Activated T-cell treated with anti-CD3 and anti-CD28 coated beads, Interleukin-2, amount 50 U/mL, for 1 hour (primary cell): ENCODE measurements around the gene CPEB3.
"Not testable (repeated sequence)": the region's sequence is repeated elsewhere in the genome, so short reads cannot be mapped to it uniquely, and the experiment has no call there.

Experiments used
- DNase-seq: peaks from one replicate; pipeline ENCODE4 v3.0.0-alpha.2; 2020

Gene CPEB3

DNA sequence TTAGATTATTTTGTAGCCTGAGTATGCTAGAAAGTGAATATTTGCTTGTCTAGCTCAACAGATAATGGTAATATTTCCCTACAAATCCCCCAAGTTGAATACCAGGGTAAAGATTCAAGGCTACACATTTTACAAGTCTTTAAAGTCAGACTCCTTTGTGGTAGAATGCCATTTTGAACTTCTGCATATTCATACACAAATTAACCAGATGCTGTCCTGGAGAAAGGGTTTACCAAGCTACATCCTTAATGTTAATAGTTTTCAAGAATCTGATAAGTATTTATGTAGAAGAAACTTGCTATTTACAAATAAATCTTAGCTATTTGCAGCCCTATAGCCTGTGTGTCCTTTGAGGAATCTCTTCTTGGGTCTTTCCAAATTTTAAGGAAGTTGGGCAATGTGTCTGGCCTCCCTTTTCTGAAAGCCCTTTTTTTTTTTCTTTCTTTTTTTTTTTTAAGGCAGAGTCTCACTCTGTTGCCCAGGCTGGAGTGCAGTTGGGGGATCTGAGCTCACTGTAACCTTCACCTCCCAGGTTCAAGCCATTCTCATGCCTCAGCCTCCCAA, 82.6 kb downstream of the CPEB3 start:
- DNase-seq, result no peak

DNA sequence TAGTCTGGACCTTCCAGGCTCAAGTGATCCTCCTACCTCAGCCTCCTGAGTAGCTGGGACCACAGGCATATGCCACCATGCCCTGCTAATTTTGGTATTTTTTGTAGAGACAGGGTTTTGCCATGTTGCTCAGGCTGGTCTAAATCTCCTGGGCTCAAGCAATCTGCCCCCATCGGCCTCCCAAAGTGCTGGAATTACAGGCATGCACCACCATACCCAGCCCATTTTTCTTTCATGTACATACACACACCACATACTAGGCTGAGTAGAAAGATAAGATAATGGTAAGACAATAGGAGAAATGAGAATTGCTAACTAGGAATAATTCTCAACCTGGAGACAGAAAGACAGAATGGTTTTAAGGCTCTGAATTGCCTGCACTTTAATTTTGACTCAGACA, 83.8 kb downstream of the CPEB3 start:
- DNase-seq, result no peak

DNA sequence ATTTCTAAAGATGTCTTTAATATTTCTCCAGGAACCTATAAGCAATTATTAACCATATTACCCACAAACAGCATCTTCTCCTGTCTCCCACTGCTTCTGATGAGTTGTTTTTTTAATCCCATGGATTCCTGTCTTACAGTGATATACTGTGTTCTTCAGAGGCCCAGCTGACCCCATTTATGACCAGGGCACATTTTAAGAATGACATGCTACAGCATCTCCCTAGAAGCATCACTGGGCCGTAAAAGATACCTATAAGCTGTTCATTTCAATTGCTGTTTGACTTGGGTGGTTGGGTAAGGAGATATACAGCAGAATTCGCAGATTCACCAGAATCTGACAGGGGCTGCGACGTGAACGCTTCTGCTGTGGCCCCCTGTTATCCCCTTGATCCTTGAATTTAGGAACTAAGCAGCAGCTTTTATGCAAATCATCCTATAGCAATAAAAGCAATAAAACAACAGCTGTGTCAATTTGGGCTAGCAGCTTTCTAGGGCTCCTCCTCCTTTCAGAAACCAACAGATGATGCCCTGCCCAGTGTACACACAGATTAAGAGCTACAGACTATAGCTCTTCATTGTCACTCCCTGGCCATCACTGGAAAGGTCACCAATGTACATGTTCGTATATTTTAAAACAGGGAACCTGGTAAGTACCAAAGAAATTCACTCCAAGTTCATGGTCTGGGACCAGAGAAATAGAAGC, 86.8 kb downstream of the CPEB3 start:
- DNase-seq, result no peak

DNA sequence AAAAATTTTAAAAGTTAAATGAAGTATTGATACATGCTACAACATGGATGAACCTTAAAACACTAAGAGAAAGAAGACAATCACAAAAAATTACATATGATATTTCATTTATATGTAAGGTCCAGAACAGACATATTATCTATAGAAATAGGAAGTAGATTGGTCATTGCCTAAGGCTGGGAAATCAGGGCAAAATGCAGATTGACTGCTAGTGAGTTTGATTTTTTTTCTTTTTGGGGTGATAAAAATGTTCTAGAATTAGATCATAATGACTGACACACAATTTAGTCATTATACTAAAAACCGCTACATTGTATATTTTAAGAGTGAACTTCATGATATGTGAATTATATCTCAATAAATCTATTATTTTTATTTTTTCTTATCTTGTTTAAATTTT, 88.3 kb downstream of the CPEB3 start:
- DNase-seq, result no peak

DNA sequence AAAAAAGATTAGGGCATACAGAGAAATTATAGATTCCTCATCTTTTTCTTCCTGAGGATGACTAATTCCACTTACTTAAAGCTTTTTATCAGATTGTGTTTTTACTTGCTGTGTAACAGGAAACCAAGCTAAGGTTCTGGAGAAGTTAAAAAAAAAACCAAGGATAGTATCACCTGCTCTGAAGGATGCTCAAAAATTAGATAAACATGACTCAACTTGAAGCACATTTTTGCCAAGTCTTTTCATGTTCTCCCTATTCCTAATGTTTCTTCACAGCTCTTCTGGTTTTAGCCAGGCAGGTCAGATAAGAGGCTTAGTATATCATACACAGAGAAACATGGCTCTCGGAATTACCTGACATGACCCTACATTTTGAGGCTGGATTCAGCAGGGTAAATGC, 90.3 kb downstream of the CPEB3 start:
- DNase-seq, result no peak

DNA sequence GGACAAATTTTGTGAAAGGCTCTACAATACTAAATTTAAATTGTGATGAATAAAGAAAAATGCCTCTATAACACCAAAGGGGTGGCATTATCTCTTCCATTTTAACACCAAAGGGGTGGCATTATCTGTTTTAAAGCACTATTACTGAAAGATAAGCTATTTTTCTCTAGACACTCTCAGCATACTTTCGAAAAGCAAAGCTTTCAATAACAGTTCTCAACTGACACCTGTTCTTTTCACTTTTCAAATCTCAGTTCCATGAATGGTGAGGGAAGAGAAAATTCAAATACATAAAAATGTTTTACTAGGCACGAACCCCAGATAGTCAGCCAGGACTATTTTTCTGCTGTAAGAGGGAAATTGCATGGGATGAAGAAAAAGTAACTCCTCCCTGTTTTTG, 103.8 kb downstream of the CPEB3 start:
- DNase-seq, result no peak

DNA sequence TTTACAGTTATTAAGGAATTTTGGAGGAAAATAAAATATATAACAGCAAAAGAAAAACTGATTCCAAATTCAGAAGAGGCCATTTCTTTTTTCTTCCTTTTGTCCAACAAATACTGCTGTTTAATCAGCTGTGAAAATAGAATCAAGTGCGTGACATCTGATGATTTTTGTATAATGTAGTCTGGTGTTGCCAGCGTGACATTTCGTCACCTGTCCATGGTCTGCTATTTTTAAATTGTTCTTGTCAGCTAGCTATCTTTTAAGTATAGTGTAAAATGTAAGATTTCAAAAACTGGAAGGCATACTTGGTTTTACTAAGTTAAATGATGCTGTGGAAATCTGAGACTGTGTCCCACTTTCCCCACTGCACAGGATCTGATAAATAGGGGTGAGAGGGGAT, 105.9 kb downstream of the CPEB3 start:
- no peak for DNase-seq

DNA sequence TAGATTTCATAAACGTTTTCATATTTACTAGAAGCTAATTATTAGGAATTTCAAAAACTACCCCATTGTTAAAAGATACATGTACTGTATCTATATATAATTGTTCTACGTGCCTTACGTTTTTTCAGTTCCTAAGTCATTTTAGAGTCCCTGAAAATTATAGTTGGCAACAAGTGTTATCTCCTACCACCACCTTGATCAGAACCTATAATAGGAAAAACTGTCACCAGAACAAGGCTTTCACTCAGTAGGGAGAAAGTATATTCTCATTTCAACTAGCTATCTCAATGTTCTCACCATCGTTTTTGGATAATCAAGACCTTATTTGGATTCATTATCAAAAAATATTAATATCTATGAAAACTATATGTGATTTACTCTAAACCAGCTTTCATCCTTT, 107.7 kb downstream of the CPEB3 start:
- no peak for DNase-seq

DNA sequence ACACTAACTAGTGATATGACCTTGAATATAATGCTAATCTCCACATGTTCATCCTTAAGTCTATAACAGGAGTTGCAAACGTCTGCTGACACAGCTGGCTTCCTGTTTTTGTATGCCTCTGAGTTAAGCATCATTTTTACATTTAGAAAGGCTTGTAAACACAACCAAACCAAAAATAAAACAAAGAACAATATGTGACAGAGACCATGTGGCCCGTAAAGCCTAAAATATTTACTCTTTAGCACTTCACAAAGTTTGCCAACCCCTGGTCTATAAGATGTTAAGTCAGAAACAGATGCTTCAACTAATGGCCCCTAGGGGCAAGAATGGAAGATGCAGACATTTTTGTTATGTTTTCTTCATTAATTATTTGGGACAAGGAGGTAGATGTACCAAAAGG, 109.3 kb downstream of the CPEB3 start:
- no peak for DNase-seq

DNA sequence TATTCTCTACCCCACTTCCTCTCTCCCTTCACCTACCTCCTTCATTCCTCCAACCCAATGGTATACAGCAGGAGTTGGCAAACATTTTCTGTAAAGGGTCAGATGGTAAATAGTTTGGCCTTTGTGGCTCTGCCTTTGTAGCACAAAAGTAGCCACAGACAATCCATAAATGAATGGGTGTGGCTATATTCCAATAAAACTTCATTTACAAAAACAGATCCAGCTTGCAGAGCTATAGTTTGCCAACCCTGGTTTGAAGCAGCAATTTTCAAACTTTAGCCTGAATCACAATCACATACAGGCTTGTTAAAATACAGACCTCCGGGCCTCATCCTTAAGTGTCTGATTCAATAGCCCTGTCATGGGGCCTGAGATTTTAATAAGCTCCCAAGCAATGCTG, 110.5 kb downstream of the CPEB3 start:
- DNase-seq, result no peak

DNA sequence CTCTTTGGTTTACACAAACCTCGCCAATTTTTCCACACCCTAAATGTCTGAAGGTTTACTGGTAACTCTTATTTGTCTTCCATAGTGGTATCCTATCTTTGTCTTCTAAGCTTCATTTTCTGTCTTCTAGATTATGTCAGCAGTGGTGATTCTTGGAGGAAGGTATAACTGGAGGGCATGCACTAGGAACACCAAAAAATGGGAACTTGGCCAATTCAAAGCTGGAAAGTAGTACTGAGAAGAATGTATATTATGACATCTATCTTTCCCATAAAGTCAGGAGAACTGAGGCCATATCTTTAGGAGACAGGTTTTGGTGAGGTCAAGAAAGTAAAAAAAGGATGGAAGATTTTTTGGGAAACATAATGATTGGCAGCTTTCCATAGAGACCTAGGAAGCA, 113.3 kb downstream of the CPEB3 start:
- no peak for DNase-seq

DNA sequence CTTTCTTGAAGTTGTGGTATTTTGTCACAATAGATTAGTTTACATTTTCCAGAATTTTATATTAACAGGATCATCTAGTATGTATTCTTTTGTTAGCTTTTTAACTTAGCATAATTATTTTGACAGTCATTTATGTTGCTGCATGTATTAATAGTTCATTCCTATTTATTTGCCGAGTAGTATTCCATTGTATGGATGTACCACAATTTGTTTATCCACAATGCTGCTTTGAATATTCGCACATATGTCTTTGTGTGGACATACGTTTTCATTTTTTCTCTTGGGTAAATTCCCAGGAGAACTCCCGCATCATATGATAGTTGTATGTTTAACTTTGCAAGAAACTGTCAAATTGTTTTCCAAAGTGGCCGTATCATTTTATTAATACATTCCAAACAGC, 115.7 kb downstream of the CPEB3 start:
- no peak for DNase-seq

DNA sequence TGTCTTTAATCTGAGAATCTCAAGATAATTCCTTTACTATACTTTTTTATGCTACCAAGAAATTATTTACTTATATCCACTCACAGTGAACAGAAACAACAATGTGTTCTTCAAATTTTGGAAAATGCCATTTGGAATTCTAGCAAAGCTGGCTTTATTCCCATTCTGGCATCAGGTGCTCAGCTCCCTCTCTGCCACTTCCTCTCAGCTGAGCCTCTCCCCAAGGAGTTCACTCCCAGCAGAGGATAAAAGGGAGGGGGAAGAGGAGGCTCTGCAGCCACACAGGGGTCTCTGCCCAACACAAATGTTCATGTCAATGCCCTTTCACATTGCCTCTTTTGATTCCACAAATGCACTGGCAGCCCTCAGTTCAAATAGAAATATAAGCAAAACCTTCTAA, 116.9 kb downstream of the CPEB3 start:
- DNase-seq, result no peak

DNA sequence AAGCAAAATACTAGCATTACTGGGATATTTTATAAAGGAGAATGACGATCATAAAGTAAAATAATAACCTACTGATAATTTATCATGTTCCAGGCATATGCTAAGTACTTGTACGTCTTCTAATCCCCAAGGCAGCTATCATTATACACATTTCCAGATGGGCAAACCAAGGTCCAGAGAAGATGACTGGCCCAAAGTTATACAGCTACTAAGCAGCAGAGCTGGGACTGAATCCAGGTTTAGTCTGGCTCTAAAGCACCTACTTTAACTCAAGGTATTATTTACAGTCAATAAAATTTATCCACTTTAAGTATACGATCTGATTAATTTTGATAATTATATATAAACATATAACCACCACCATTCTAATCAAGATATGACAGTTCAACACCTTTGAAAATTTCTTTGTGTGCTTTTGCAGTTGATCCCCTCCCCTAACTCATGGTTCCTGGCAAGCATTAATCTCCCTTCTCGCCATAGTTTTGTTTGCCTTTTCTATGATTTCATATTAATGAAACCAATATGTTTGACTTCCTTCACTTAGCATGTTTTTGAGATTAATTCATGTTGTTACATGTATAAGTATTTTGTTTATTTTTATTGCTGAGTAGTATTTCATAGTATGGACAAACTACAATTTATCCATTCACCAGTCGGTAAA, 126.7 kb downstream of the CPEB3 start:
- no peak for DNase-seq

DNA sequence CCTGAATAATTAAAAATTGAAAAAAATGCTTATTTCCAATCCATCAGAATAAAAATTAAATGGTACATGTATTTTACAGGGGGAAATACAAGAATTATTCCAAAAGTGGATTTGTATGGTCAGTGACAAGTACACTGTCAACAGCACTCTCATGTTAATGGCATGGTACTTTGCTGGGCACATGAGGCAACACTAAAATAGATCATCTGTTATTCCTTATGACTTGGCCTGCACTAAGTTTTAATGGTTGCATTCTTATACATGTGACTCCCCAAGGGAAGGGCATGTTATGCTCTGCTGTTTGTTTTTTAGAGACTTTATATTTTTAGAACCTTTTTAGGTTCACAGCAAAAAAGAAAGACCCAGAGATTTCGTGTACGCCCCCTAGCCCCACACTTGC, 128.3 kb downstream of the CPEB3 start:
- DNase-seq, result no peak

DNA sequence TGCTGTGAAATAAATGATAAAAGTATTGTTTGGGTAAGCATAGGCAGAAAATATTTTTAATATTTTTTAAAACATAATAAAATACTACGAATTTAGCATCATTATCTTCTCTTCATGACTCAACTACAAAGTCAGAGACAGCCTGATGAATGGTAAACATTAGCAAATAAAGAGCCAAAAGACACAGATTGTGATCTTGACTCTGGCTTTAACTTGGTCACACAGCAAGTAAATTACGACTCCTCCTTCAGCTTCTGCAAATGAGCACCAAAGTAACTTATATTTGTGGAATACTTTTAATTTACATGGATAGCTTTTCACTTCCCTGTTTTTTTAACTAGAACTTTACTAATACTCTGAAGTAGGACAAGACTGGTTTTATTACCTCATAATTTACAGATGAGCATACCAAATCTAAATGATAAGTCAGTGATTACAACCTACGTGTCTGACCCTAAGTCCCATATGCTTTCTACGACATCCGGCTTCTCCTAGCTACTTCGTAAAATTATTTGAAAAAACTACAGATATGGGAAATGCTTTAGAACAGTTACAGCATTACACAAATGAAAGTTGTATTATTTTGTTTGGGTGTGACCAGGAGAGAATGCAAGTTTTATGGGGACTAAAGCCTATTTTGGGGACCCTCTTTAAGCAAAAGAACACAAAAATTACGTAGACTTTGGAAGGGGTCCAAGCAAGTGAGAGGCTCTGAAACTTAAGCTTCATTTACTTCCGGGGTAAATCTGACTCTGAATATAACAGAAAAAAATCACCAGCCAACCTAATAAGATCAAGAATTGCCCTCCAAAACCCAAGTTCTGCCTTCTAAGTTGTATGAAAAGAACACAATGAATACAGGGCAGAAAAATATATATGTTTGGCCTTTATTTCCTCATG, 133.8 kb downstream of the CPEB3 start:
- no peak for DNase-seq

DNA sequence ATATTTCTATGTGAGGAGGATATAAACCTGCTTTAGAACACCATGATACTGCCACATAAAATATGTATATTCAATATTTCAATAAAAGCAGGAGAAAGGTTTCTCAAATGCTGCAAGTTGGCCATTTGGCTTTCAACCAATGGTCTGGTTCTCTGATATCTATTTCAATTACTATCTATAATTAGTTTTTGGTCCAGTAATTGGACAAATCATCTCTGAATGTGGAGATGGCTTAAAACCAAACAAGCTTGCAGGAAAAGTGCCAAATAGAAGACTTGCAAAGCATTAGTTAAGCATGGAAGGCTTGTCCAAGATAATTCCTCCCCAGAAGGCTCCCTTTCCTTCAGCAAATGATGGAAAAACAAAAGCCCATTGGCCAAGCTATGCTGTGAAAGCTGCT, 140.1 kb downstream of the CPEB3 start:
- no peak for DNase-seq

DNA sequence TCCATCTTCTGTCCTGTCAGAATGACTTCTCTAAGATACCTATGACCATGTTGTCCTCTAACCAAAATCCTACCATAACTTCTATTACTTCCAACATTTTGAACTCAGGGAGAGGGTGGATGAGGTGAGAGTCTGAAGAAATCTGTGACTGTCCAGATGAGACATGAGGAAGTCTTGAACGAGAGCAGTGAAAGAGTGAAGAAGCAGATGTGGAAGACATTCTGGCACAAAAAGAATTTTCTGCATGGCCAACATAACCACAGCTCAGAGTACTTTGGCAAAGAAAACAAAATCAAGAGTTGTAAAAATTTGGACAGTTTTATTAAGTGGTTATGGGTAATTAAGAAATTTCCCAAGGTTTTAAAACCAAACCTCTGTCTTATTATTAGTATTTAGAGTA, 141.6 kb downstream of the CPEB3 start:
- no peak for DNase-seq

DNA sequence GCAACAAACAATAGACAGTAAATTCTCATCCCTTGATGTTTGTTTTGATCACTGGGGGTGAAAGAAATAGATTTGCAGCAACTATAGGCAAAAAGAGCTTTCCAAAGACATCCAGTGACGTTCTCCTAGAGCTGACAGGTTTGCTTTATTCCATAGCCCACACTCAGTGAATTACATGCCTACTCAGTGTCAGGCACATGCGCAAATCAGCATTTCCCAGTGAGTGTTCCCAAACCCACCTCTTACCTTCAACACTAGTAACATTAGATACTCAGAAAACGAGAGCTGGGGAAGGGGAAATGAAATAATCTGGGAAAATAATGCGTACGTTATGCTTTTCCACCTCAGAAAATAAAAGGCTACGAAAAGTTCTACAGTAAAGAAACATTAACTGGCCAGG, 144.1 kb downstream of the CPEB3 start:
- DNase-seq, result no peak

DNA sequence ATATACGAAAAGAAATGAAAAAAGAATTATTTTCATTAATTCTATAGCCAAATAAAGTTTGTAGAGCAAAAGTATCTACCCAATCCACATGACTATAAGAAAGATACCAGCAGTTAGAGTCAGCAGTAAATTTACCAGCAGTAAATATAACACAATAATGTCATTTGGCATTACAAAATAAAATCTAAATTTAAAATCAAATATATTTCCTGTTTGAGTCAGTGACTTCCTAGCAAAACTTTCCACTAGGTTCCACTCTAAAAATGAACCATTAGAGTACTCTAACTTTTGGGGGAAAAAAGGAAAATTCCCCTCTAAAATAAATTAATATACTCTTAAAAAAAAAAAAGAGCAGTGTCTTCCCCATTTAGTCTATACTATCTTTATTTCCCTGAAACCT, 144.8 kb downstream of the CPEB3 start:
- DNase-seq, result no peak

DNA sequence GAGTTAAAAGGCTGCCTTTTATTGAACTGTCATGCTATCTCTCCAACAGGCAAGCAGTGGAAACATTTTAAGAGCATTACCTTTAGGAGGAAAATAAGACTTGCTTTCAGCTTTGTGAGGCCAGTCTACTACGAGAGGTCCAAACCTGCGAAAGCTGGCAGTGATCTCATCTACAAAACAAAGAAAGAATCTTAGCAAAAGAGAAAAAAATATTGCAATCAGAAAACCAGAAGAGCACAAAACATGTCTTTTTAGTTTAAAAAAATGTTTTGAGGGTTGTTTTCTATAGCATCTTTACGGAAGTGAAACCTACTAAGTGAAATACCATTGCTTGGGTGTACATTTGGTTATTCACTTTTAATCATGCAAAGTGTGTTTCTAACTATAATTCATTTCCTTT, 147.9 kb downstream of the CPEB3 start:
- DNase-seq, result no peak

DNA sequence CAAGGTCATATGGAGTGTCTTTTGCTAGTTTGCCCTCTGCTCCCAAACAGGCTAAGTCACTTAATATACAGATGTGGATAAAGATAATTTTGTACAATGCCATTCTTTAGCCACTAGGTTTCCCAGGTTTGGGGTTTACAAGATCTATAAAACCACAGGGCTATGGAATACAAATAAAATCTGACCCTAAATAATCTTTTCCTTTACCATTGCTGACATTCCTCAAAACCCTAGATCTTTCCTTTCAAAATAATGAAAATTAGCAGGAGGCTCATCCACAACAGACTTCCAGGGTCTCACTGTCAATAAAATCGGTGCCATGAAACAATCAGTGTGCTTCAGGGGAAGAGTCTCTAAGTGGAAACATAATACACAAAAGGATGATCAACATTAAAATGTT, 148.4 kb downstream of the CPEB3 start:
- no peak for DNase-seq

DNA sequence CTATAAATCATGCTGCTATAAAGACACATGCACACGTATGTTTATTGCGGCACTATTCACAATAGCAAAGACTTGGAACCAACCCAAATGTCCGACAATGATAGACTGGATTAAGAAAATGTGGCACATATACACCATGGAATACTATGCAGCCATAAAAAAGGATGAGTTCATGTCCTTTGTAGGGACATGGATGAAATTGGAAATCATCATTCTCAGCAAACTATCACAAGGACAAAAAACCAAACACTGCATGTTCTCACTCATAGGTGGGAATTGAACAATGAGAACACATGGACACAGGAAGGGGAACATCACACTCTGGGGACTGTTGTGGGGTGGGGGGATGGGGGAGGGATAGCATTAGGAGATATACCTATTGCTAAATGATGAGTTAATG, 149.7 kb downstream of the CPEB3 start:
- not testable (repeated sequence) for DNase-seq

DNA sequence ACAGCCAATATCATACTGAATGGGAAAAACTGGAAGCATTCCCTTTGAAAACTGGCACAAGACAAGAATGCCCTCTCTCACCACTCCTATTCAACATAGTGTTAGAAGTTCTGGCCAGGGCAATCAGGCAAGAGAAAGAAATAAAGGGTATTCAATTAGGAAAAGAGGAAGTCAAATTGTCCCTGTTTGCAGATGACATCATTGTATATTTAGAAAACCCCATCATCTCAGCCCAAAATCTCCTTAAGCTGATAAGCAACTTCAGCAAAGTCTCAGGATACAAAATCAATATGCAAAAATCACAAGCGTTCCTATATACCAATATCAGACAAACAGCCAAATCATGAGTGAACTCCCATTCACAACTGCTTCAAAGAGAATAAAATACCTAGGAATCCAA, 156.8 kb downstream of the CPEB3 start:
- DNase-seq, result not testable (repeated sequence)
